ENCODE data around the gene ZCCHC13. TPM values are rescaled to one million over a fixed set of nuclear protein-coding genes. Genes with fewer than 3 reads are reported as not detected.

The ZCCHC13 gene
- polyA plus RNA-seq, 2 of the 4 experiments (the other 2 are of a cell fraction): not detected

- no peak for TF ChIP-seq ATOH8 (CRISPR knock-in tag; IDR thresholded peaks at IDR 0.05; ENCODE audit: low read depth)
- TF ChIP-seq REST (IDR thresholded peaks at IDR 0.05): no peak
- no peak for TF ChIP-seq ELK1 (IDR thresholded peaks at IDR 0.05; ENCODE audit: low read depth, low read length)
- TF ChIP-seq SREBF2 (IDR thresholded peaks at IDR 0.05): no peak
- TF ChIP-seq E2F6 (IDR thresholded peaks at IDR 0.05; ENCODE audit: borderline replicate concordance, low read depth): no peak
- TF ChIP-seq FOSL2 (IDR thresholded peaks at IDR 0.05): no peak
- no peak for TF ChIP-seq FOSL2 (CRISPR knock-in tag; IDR thresholded peaks at IDR 0.05)
- no peak for TF ChIP-seq PBX3 (IDR thresholded peaks at IDR 0.05)
- no peak for TF ChIP-seq CHD4 (IDR thresholded peaks at IDR 0.05; ENCODE audit: borderline replicate concordance)
- TF ChIP-seq EHMT2 (IDR thresholded peaks at IDR 0.05; ENCODE audit: low read depth): no peak
Observed at GRCh38 chrX:74353984-74354383, 50.0 kb downstream of the ZCCHC13 start (continued).

Small RNAs within 50 kb of the gene (small RNA-seq; reads per million reads assigned to genes)
- gene AC004386.2 (0 reads per million in 6 experiments), gene MIR374A (34.2 to 3,937 (median 1,567) reads per million in 6 experiments), gene MIR545 (0.21 to 9.4 (median 4.7) reads per million in 6 experiments), gene RF02119 (0 reads per million in 6 experiments), gene RF02120 (0 reads per million in 6 experiments), gene RF02121 (0 reads per million in 6 experiments), gene RF02122 (0 reads per million in 6 experiments), gene RF02123 (0 reads per million in 6 experiments)

Other genes with a start within 250 kb of the ZCCHC13 start
- gene SLC16A2, start 117.3 kb downstream of the ZCCHC13 start, polyA plus RNA-seq (2011; rRNA removed): 9.7 and 11.7 TPM in 2 replicates
- 17.9 to 22.3 TPM (median 19.2 TPM) in 3 replicates for gene SLC16A2, start 117.3 kb downstream of the ZCCHC13 start, polyA plus RNA-seq (2017; fragmentation: RNase III; extraction: RNeasy Plus Mini Kit Qiagen cat#74134 plus additional on column Dnase treatment)

Data from A549 (cell line).